Psoas muscle (tissue), 8 donors: ENCODE results near the gene TMEM120A. TPM values are rescaled to one million over a fixed set of nuclear protein-coding genes. Genes with fewer than 3 reads are reported as not detected.
"Not testable (repeated sequence)": the region's sequence is repeated elsewhere in the genome, so short reads cannot be mapped to it uniquely, and the experiment has no call there.

ENCODE experiments used
- ATAC-seq, 4 donors: fragments of 200-7000 bp; cut with Tn5 transposase; one replicate each; pipeline ENCODE4 v1.9.1; 2020; ENCODE audit warnings: moderate library complexity in 3 of 4, mild to moderate bottlenecking in 2 of 4
- DNase-seq, 2 donors: peaks; one replicate each; pipeline ENCODE4 v3.0.0-alpha.2; 2020
- H3K27ac ChIP-seq: fragments of 200-600 bp; one replicate; pipeline ENCODE4 v1.8.0; 2022
- H3K27me3 ChIP-seq, 3 donors: fragments of 200-600 bp in 1 of 3; one replicate each; pipeline versions ENCODE4 v1.6.1 to v1.8.0; 2013 to 2022; ENCODE audit warnings: low read length in 2 of 3, mild to moderate bottlenecking in 2 of 3, moderate library complexity in 1 of 3; ENCODE audit not compliant: insufficient read depth in 3 of 3
- H3K36me3 ChIP-seq, 2 donors: fragments of 200-600 bp in 1 of 2; one replicate each; pipeline versions ENCODE4 v1.6.1 to v1.8.0; 2013 to 2022; ENCODE audit warnings: low read depth in 1 of 2, mild to moderate bottlenecking in 1 of 2, moderate library complexity in 1 of 2; ENCODE audit not compliant: insufficient read depth in 1 of 2
- H3K4me1 ChIP-seq: fragments of 200-600 bp; one replicate; pipeline ENCODE4 v1.8.0; 2022
- H3K4me3 ChIP-seq: fragments of 200-600 bp; one replicate; pipeline ENCODE4 v1.8.0; 2022; ENCODE audit warnings: mild to moderate bottlenecking
- H3K9me3 ChIP-seq: fragments of 200-600 bp; one replicate; pipeline ENCODE4 v1.8.0; 2022
- WGBS, 3 donors: extraction: QIAGEN DNeasy Blood & Tissue Kit; methylation state at CpG; one replicate each; pipeline versions ENCODE4 v1.1.6 to v1.1.7; 2013; 5-methylcytosine and 5-hydroxymethylcytosine counted together
- intact Hi-C, 2 donors: fragments of 100-400 bp; cut with DNase I; formaldehyde crosslinking; loops; one replicate each; pipeline versions ENCODE4 v1.11.0 to v1.14.2; 2022
- polyA plus RNA-seq, 3 donors: library from polyadenylated mRNA; stranded (reverse); fragments of 200-250 nt; gene quantifications; one replicate each; pipeline ENCODE4 v1.2.3, GENCODE V29; 2013
- total RNA-seq, 4 donors: library from RNA; stranded (reverse); fragmentation: NEBNext Ultra II Directional in 2 of 4; extraction: Animal tissue kit (Norgen Biotek cat#: 25700) in 2 of 4; gene quantifications; one replicate each; pipeline versions ENCODE4 v1.2.1 to v1.2.4, GENCODE V29; 2021 to 2023
- TF ChIP-seq, protein P1 (sequence below): fragments of 200-600 bp; IDR thresholded peaks from one replicate; pipeline ENCODE4 v1.8.0; 2022; ENCODE audit warnings: antibody characterized with exemption
- donor health status: healthy with polysubstance abuse.
- donor health status: DM: no; HTN: no; CAD: no; lungs with moderate emphysema.
- donor health status: Bipolar disorder and iron deficiency.
- donor health status: healthy.
- donor health status: DM: yes; HTN: yes; CAD: no.
- donor health status: DM: no; HTN: no; CAD: no.
- donor health status: DM: no; HTN: no; CAD: no.
- donor health status: DM: yes; HTN: yes; CAD: no.

TMEM120A gene
- total and polyA plus RNA-seq, 7 donors: 70.1 to 185 (median 103) TPM

DNA sequence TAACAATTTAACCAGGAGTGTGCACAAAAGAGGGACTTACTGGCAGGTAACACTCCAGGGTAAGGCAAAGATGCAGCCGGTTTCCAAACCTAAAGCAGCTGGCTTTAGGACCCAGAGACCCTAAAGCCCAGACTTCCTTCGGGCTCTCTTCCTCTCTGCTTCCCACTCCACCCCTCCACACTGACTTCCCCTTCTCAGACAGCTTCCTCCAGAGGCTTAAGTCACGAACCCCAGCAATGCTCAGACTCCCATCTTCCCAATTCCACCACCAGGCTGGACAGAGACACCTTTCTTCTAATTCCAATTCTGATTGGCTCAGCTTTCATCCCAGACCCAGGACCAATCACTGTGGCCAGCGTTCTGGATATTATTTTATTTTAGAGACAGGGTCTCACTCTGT is 28.6 kb upstream of the TMEM120A start:
- Histone ChIP-seq H3K9me3 (no peaks in the 10 kb centered on the region), H3K4me3 (no peak overlapping the region), H3K27ac (no peak overlapping the region), H3K27me3 (no peaks in the 10 kb centered on the region), H3K36me3 (peaks cover 0 to 44% of the 10 kb centered on the region in 2 donors), H3K4me1 (no peaks in the 10 kb centered on the region)
- TF ChIP-seq, protein P1, sequence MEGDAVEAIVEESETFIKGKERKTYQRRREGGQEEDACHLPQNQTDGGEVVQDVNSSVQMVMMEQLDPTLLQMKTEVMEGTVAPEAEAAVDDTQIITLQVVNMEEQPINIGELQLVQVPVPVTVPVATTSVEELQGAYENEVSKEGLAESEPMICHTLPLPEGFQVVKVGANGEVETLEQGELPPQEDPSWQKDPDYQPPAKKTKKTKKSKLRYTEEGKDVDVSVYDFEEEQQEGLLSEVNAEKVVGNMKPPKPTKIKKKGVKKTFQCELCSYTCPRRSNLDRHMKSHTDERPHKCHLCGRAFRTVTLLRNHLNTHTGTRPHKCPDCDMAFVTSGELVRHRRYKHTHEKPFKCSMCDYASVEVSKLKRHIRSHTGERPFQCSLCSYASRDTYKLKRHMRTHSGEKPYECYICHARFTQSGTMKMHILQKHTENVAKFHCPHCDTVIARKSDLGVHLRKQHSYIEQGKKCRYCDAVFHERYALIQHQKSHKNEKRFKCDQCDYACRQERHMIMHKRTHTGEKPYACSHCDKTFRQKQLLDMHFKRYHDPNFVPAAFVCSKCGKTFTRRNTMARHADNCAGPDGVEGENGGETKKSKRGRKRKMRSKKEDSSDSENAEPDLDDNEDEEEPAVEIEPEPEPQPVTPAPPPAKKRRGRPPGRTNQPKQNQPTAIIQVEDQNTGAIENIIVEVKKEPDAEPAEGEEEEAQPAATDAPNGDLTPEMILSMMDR: no peak
- ATAC-seq: no peak
- intact Hi-C loops: loop anchor here in 1 of 2 donors (10.0 kb wide), 1 partner anchor 488 kb away; no protein-coding TSS in a partner anchor
- DNase-seq: no peak
- WGBS, 3 donors: 46 to 51% (median 50%) methylated on average over 4 of the region's 4 CpGs

DNA sequence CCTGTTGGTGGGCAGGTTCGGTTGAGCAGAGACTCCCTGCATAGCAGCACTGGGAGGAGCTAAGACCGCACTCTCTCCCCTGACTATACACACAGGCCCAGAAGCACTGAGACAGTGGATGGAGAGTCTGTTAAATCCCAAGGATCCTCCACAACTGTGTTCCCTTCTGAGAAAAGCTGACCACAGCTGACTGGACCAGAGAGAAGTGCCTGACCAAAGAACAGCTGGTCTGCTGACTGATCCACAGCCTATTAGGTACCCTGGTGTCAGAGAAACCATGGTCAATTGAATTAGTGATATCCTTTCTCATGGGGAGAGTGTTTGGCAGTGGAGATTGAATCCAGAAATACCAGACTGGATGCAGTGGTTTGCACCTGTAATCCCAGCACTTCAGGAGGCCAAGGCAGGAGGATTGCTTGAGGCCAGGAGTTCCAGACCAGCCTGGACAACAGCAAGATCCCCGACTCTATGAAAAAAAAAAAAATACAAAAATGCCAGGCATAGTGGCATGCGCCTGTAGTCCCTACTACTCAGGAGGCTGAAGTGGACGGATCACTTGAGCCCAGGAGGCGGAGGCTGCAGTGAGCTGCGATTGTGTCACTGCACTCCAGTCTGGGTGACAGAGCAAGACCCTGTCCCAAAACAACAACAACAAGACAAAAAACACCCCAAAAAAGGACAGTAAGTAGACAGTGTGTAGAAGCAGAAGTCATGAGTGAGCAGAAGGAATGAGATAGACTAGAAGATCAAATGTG is 27.8 kb upstream of the TMEM120A start:
- TF ChIP-seq, protein P1: no peak
- intact Hi-C loops: loop anchor here in 1 of 2 donors (10.0 kb wide), 1 partner anchor 487 kb away; no protein-coding TSS in a partner anchor
- WGBS, 3 donors: 87 to 94% (median 90%) methylated on average over 7 of the region's 7 CpGs
- DNase-seq: no peak
- no peak for ATAC-seq
- Histone ChIP-seq H3K9me3 (no peaks in the 10 kb centered on the region), H3K4me3 (no peak overlapping the region), H3K27me3 (no peaks in the 10 kb centered on the region), H3K36me3 (peaks cover 0 to 36% of the 10 kb centered on the region in 2 donors), H3K27ac (no peak overlapping the region), H3K4me1 (no peaks in the 10 kb centered on the region)

DNA sequence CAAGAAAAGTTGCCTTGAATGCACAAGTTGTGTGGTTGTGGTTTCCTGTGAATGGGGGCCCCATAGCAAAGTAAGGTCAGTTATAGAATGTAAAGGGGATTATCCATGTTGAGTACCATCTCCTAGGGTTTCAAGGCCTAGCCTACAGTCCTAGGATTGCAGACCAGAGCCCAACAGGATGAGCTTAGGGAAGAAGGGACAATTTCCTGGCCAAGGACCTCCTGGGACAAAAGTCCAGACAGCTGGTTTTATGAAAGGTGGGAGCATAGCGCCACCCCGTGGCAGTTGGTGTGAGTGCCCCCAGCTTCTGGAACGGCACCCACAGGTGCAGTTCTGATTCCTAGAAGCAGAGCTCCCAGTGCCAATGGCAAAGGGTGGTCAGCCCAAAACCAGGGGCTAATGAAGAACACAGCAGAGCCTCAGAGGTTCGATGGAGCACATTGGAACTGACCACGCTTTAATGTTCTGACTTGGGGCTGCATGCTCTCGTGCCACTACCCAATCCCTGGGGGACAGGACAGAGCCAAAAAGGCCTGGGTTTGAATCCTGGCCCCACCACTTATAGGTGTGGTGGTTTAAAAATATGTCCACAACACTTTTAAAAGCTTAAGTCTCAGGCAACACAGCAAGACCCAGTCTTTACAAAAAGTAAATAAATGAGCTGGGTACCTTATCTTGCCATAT is 25.8 kb upstream of the TMEM120A start:
- 36 to 39% (median 38%) methylated on average over 6 of the region's 6 CpGs for WGBS, 3 donors
- ATAC-seq: peak; percentile 78 to 97 (median 90)
- peak; percentile 83 to 89 for DNase-seq
- Histone ChIP-seq H3K27ac (no peak overlapping the region), H3K36me3 (peaks cover 0 to 36% of the 10 kb centered on the region in 2 donors), H3K4me1 (no peaks in the 10 kb centered on the region), H3K27me3 (no peaks in the 10 kb centered on the region), H3K9me3 (no peaks in the 10 kb centered on the region), H3K4me3 (no peak overlapping the region)
- intact Hi-C loops: loop anchor here (1.0 to 10.0 kb wide), 3 partner anchors 153 to 485 kb away; no protein-coding TSS in a partner anchor
- TF ChIP-seq, protein P1: peak; percentile 91

DNA sequence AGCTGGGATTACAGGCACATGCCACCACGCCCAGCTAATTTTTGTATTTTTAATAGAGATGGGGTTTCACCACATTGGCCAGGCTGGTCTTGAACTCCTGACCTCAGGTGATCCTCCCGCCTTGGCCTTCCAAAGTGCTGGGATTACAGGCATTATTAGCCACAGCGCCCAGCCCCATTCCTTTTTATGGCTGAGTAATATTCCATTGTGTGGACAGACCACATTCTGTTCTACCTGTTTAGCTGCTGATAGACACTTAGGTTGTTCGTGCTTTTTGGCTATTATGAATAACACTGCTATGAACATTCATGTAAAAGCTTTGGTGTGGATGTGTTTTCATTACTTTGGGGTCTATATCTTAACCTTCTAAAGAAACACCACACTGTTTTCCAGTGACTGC is 24.1 kb upstream of the TMEM120A start:
- H3K4me3 ChIP-seq, DNase-seq, H3K27me3 ChIP-seq, H3K9me3 ChIP-seq, ATAC-seq, H3K27ac ChIP-seq, H3K4me1 ChIP-seq, intact Hi-C loops: not testable (repeated sequence)
- H3K36me3 ChIP-seq: peaks cover 0 to 38% of the 10 kb centered on the region in 2 donors
- 96 to 98% (median 98%) methylated on average over 4 of the region's 4 CpGs for WGBS, 3 donors
